T-cell (primary cell): ENCODE measurements around the gene FAM114A1. TPM values are rescaled to one million over a fixed set of nuclear protein-coding genes. Genes with fewer than 3 reads are reported as not detected.
"Not testable (repeated sequence)": the region's sequence is repeated elsewhere in the genome, so short reads cannot be mapped to it uniquely, and the experiment has no call there.

Source experiments
- ATAC-seq, 4 experiments: fragments of 200-7000 bp in 3 of 4; fragments of 150-1000 bp in 1 of 4; cut with Tn5 transposase; replicated peaks in 1 of 4; 1 replicate in 3 of 4; 2 replicates in 1 of 4; pipeline ENCODE4 v1.10.0; 2021; ENCODE audit warnings: moderate library complexity in 3 of 4, mild to moderate bottlenecking in 2 of 4, moderate number of reproducible peaks in 1 of 4
- CTCF ChIA-PET, 2 donors: fragments of 300-600 bp; sonication (Branson Sonifier 250); formaldehyde crosslinking; loops; one replicate each; lab custom pipeline; 2022; ENCODE audit warnings: antibody characterized with exemption in 2 of 2; lab: Charles Lee
- POLR2A ChIA-PET, 2 donors: fragments of 300-600 bp; sonication (Branson Sonifier 250); formaldehyde crosslinking; loops; one replicate each; lab custom pipeline; 2022; ENCODE audit warnings: antibody characterized with exemption in 2 of 2; lab: Charles Lee
- DNase-seq, 35 experiments: peaks; one replicate each; pipeline versions ENCODE4 v3.0.0 to v3.0.0-alpha.2; 2013 to 2023
- H3K27ac ChIP-seq: one replicate; pipeline ENCODE4 v1.5.1; 2013; ENCODE audit warnings: low read length
- H3K27me3 ChIP-seq, 2 experiments: replicated peaks in 1 of 2; 1 replicate in 1 of 2; 2 replicates in 1 of 2; pipeline versions ENCODE4 v1.6.1 to v1.7.0; 2013; ENCODE audit warnings: low read length in 1 of 2, mixed read lengths in 1 of 2; ENCODE audit not compliant: control insufficient read depth in 2 of 2, insufficient read depth in 2 of 2; ENCODE audit errors: extremely low read depth in 1 of 2
- H3K36me3 ChIP-seq, 2 donors: 1 replicate in 1 of 2; 2 replicates in 1 of 2; pipeline versions ENCODE4 v1.6.1 to v1.7.0; 2013; ENCODE audit warnings: low read length in 1 of 2; ENCODE audit not compliant: control insufficient read depth in 2 of 2, insufficient read depth in 1 of 2; ENCODE audit errors: extremely low read depth in 1 of 2
- H3K4me1 ChIP-seq, 2 experiments: 1 replicate in 1 of 2; 2 replicates in 1 of 2; pipeline versions ENCODE4 v1.6.1 to v1.7.0; 2013; ENCODE audit warnings: low read length in 2 of 2, mixed read lengths in 1 of 2; ENCODE audit not compliant: insufficient read depth in 2 of 2, control insufficient read depth in 1 of 2; ENCODE audit errors: extremely low read depth in 1 of 2
- H3K4me3 ChIP-seq, 2 donors: 1 replicate in 1 of 2; 2 replicates in 1 of 2; pipeline versions ENCODE4 v1.5.1 to v1.7.0; 2013; ENCODE audit warnings: mild to moderate bottlenecking in 2 of 2, low read length in 1 of 2, moderate library complexity in 1 of 2; ENCODE audit not compliant: control insufficient read depth in 1 of 2; ENCODE audit errors: extremely low read depth in 1 of 2
- H3K9me3 ChIP-seq: 2 replicates; pipeline ENCODE4 v1.7.0; 2013
- H3K27ac Mint-ChIP-seq, 2 donors: one replicate each; pipeline ENCODE4 v1.8.0; 2020 to 2021; ENCODE audit warnings: mild to moderate bottlenecking in 2 of 2, mixed read lengths in 2 of 2
- H3K27me3 Mint-ChIP-seq, 2 donors: one replicate each; pipeline ENCODE4 v1.8.0; 2021 to 2022; ENCODE audit warnings: mixed read lengths in 2 of 2
- H3K36me3 Mint-ChIP-seq: one replicate; pipeline ENCODE4 v1.8.0; 2021; ENCODE audit warnings: mixed read lengths
- H3K4me1 Mint-ChIP-seq, 3 donors: one replicate each; pipeline ENCODE4 v1.8.0; 2020 to 2022; ENCODE audit warnings: mixed read lengths in 3 of 3, mild to moderate bottlenecking in 1 of 3
- H3K4me3 Mint-ChIP-seq, 3 donors: one replicate each; pipeline ENCODE4 v1.8.0; 2020 to 2022; ENCODE audit warnings: mild to moderate bottlenecking in 3 of 3, mixed read lengths in 3 of 3, moderate library complexity in 3 of 3
- H3K9me3 Mint-ChIP-seq, 3 donors: one replicate each; pipeline ENCODE4 v1.8.0; 2020 to 2022; ENCODE audit warnings: mixed read lengths in 3 of 3
- WGBS: methylation state at CpG from one replicate; pipeline ENCODE4 v1.1.5; 2013; ENCODE audit warnings: missing lambda C conversion rate; ENCODE audit not compliant: insufficient coverage; 5-methylcytosine and 5-hydroxymethylcytosine counted together
- total RNA-seq, 35 experiments: library from RNA in 6 of 35; stranded (reverse) in 6 of 35; fragments of 120-200 nt in 1 of 35; gene quantifications; one replicate each; pipeline versions ENCODE4 v1.2.1 to v1.2.4 and lab custom pipeline; 2013 to 2026

Gene FAM114A1
- total RNA-seq, 5 donors from 2014 or later (not counting 1 experiment from before 2014, with no cell fraction given), result 0.35 to 0.79 (median 0.39) TPM; not detected in 1

DNA sequence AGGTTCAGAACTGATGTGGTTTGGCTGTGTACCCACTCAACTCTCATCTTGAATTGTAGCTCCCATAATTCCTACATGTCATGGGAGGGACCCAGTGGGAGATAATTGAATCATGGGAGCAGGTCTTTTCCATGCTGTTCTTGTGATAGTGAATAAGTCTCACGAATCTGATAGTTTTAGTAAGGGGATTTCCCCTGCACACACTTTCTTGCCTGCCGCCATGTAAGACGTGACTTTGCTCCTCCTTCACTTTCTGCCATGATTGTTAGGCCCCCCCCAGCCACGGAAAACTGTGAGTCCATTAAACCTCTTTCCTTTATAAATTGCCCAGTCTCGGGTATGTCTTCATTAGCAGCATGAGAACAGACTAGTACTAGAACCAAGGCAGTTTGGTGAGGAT lies 91.6 kb downstream of the FAM114A1 start:
- 92% methylated on average over 2 of the region's 5 CpGs for WGBS

DNA sequence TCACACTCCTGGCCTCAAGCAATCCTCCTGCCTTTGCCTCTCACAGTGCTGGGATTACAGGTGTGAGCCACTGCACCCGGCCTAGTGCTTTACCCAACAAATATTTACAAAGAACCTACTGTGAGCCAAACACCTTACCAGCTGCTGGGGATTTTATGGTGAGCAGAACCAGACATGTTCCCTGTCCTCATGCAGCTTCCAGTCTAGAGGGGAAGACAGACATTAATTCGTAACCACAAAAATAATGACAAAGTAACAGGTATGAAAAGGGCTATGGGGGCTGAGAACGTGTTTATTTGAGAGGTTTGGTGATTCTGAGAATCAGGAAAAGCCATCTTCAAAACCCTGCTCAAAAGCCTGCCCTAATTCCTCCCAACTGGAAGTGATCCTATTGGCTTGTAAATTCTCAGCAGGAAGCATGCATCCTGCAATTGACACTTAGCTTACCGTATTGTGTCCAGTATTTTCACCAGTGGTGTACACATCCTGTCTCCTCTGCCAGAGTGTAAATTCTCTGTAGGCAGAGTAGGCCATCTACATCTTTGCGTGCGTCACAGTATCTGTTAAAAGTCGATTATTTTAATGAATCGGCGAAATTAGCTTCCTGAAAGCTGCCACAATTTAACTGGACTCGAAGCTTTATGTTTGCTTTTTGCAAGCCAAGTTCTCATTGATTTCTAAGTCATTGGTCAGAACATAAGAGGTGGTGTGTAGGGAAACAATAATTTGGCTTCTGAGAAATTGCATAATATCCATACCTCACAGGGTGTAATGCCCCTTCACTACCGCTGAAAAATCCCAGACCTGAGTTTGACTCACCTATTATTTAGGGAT lies 97.6 kb downstream of the FAM114A1 start:
- ChIA-PET CTCF (no interaction called here), POLR2A (no interaction called here)
- DNase-seq, result no peak
- 99% methylated on average over 8 of the region's 11 CpGs for WGBS
- no peak overlapping the region for H3K4me3 ChIP-seq
- no peak overlapping the region for H3K4me3 Mint-ChIP-seq
- H3K36me3 ChIP-seq, result peaks cover 7 to 35% of the 10 kb centered on the region in 2 donors
- H3K27me3 Mint-ChIP-seq, result no peaks in the 10 kb centered on the region
- H3K4me1 ChIP-seq, result peaks cover 0 to 6% of the 10 kb centered on the region in 2 experiments
- H3K27ac Mint-ChIP-seq, result no peak overlapping the region
- H3K27ac ChIP-seq, result no peak overlapping the region
- H3K27me3 ChIP-seq, result no peaks in the 10 kb centered on the region
- no peaks in the 10 kb centered on the region for H3K9me3 ChIP-seq
- peaks cover 0 to 8% (median 3%) of the 10 kb centered on the region in 3 donors for H3K9me3 Mint-ChIP-seq
- peaks cover 3 to 11% (median 6%) of the 10 kb centered on the region in 3 donors for H3K4me1 Mint-ChIP-seq
- H3K36me3 Mint-ChIP-seq, result peaks cover 45% of the 10 kb centered on the region
- ATAC-seq, result no peak

More for the DNA sequence above, 91.6 kb downstream of the FAM114A1 start:
- H3K4me1 Mint-ChIP-seq, H3K36me3 ChIP-seq, DNase-seq, H3K27me3 ChIP-seq, H3K27ac Mint-ChIP-seq, H3K9me3 ChIP-seq, H3K4me1 ChIP-seq, H3K4me3 Mint-ChIP-seq, H3K9me3 Mint-ChIP-seq, H3K27ac ChIP-seq, H3K27me3 Mint-ChIP-seq, ATAC-seq, H3K36me3 Mint-ChIP-seq, H3K4me3 ChIP-seq, CTCF ChIA-PET, POLR2A ChIA-PET: not testable (repeated sequence)

DNA sequence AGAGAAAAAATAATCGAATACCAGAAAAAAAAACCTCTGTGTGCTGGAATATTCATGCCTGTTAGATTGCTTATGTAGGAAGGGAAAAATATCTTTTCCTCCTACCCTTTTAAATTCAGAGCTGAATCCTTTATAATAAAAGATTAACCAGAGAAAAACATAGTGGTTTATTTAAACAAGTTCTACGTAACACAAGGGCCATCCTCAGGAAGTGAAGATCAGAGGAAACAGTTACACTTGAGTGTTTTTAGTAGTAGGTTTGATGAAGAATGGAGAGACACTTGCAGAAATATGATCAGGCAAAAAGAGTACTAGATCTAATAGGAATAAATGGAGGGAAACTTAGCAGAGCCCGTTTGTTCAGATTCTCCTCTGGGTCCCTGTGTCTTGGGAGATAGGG lies 98.3 kb downstream of the FAM114A1 start:
- DNase-seq (no peak), ATAC-seq (peak in 1 of 4 experiments; percentile 48)
- H3K4me1 ChIP-seq, result peaks cover 0 to 6% of the 10 kb centered on the region in 2 experiments
- H3K36me3 ChIP-seq, result peaks cover 7 to 39% of the 10 kb centered on the region in 2 donors
- no peaks in the 10 kb centered on the region for H3K27me3 ChIP-seq
- Mint-ChIP-seq H3K4me1 (peaks cover 3 to 11% (median 6%) of the 10 kb centered on the region in 3 donors), H3K27me3 (no peaks in the 10 kb centered on the region), H3K4me3 (no peak overlapping the region), H3K27ac (peak overlapping the region; percentile 8 to 62), H3K9me3 (peaks cover 0 to 8% (median 3%) of the 10 kb centered on the region in 3 donors), H3K36me3 (peaks cover 52% of the 10 kb centered on the region)
- CTCF ChIA-PET, result no interaction called here
- H3K27ac ChIP-seq, result no peak overlapping the region
- no peaks in the 10 kb centered on the region for H3K9me3 ChIP-seq
- H3K4me3 ChIP-seq, result no peak overlapping the region
- 80% methylated on average over 1 of the region's 3 CpGs for WGBS
- POLR2A ChIA-PET, result interaction anchor here in 1 of 2 donors (0.6 kb wide), 1 partner anchor 34 kb away, joined by 3 read pairs; no protein-coding TSS in a partner anchor

DNA sequence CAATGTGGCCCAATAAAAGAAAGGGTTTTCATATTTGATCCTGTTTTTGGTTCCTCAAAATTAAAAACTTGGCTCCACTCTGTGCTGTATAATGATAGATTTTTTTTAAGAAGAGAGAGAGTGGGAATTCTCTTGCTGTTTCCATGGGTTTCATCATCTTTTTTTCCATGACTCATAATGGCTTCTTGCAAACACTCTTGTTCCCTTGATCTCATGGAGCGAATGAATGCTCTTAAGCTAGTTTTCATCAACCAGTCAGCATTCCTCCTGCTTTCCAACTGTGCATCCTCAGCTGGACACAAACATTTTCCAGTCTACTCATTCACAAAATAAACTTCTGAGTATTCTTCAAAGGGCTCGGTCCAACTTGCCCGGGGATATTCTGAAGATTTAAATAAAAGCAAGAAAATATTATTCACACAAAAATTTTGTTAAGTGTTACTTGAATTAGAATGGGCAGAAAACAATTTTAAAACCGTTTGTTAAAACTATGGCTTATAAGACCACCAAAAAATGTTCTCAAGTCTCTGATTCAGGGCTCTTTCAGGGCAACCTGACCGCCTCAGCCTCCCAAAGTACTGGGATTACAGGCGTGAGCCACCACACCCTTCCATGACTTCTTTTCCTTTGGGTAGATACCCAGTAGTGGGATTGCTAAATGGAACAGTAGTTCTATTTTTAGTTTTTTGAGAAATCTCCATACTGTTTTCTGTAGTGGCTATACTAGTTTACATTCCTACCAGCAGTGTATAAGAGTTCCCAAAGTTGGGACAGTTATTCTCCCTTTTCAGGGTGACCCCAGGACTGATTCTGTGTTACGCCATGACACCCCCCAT lies 99.9 kb downstream of the FAM114A1 start:
- H3K36me3 ChIP-seq, result peaks cover 7 to 45% of the 10 kb centered on the region in 2 donors

DNA sequence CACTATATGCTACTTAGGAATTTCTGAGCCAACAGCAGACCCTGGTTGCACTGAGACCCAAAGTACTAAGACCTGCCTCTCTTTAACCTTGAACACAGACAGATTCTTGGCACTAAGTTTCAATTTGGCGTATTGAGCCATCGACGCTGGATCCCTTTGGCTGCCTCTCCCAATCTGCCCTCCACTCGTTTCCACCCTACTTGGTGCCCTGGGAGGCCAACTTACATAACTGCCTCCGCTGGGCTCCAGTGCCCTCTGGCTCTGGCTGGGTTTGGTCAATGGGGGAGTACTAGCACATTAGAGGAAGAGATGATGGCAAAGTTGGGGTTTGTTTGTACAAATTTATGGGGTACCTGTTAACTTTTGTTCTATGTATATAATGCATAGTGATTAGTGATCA lies 101.1 kb downstream of the FAM114A1 start:
- H3K4me3 ChIP-seq, result no peak overlapping the region
- Mint-ChIP-seq H3K27ac (no peak overlapping the region), H3K36me3 (peaks cover 52% of the 10 kb centered on the region), H3K4me3 (no peak overlapping the region), H3K27me3 (no peaks in the 10 kb centered on the region), H3K4me1 (peaks cover 3 to 11% (median 6%) of the 10 kb centered on the region in 3 donors), H3K9me3 (no peaks in the 10 kb centered on the region)
- CTCF ChIA-PET, result no interaction called here
- DNase-seq (no peak), ATAC-seq (no peak)
- peaks cover 7 to 45% of the 10 kb centered on the region in 2 donors for H3K36me3 ChIP-seq
- POLR2A ChIA-PET, result no interaction called here
- no peaks in the 10 kb centered on the region for H3K27me3 ChIP-seq
- H3K4me1 ChIP-seq, result peaks cover 0 to 6% of the 10 kb centered on the region in 2 experiments
- H3K9me3 ChIP-seq, result no peaks in the 10 kb centered on the region
- 98% methylated on average over 4 of the region's 5 CpGs for WGBS
- H3K27ac ChIP-seq, result no peak overlapping the region

More for the DNA sequence above, 99.9 kb downstream of the FAM114A1 start:
- no peaks in the 10 kb centered on the region for H3K27me3 ChIP-seq
- H3K9me3 ChIP-seq, result no peaks in the 10 kb centered on the region
- Mint-ChIP-seq H3K4me3 (no peak overlapping the region), H3K36me3 (peaks cover 55% of the 10 kb centered on the region), H3K4me1 (peaks cover 3 to 11% (median 6%) of the 10 kb centered on the region in 3 donors), H3K27me3 (no peaks in the 10 kb centered on the region), H3K9me3 (no peaks in the 10 kb centered on the region), H3K27ac (peak overlapping the region in 1 of 2 donors; percentile 25)
- H3K27ac ChIP-seq, result no peak overlapping the region
- CTCF ChIA-PET, result no interaction called here
- 100% methylated on average over 1 of the region's 7 CpGs for WGBS
- peaks cover 0 to 6% of the 10 kb centered on the region in 2 experiments for H3K4me1 ChIP-seq
- no peak overlapping the region for H3K4me3 ChIP-seq
- POLR2A ChIA-PET, result no interaction called here
- ATAC-seq, result no peak
- DNase-seq, result no peak

DNA sequence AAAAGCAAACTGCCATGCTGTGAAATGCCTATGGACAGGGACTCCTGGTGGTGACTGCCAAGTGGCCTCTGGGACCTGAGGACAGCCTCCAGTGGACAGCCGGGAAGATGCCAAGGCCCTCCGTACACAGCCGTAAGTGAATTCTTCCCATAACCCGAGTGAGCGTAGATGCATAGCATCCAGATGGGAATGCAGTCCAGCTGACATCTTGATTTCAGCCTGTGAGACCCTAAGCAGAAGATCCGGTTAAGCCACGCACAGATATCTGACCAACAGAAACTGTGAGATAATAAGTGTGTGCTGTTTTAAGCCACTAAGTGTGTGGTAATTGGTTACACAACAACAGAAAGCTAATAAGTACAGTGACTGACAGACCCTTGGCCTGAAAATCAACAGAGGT lies 108.7 kb downstream of the FAM114A1 start:
- POLR2A ChIA-PET, result no interaction called here
- peaks cover 28% of the 10 kb centered on the region for H3K36me3 Mint-ChIP-seq
- over 99% methylated on average over 7 of the region's 7 CpGs for WGBS

More for the DNA sequence above, 108.7 kb downstream of the FAM114A1 start:
- CTCF ChIA-PET, result interaction anchor here in 1 of 2 donors (0.6 kb wide), 1 partner anchor 72 kb away, joined by 5 read pairs; no protein-coding TSS in a partner anchor
- no peak for DNase-seq
- Histone ChIP-seq H3K9me3 (no peaks in the 10 kb centered on the region), H3K36me3 (peaks cover 2 to 25% of the 10 kb centered on the region in 2 donors), H3K27ac (no peak overlapping the region), H3K4me1 (no peaks in the 10 kb centered on the region), H3K4me3 (no peak overlapping the region), H3K27me3 (no peaks in the 10 kb centered on the region)
- Mint-ChIP-seq H3K27ac (no peak overlapping the region), H3K9me3 (no peaks in the 10 kb centered on the region), H3K4me1 (peaks cover 0 to 6% (median 4%) of the 10 kb centered on the region in 3 donors), H3K4me3 (no peak overlapping the region), H3K27me3 (no peaks in the 10 kb centered on the region)
- ATAC-seq, result no peak
